AG08395 (cell line): Measurements from ENCODE around the gene HPD.

Experiments used
- DNase-seq: peaks from one replicate; pipeline ENCODE4 v3.0.0; 2012; ENCODE audit warnings: mixed read lengths, low spot score

Gene HPD

DNA sequence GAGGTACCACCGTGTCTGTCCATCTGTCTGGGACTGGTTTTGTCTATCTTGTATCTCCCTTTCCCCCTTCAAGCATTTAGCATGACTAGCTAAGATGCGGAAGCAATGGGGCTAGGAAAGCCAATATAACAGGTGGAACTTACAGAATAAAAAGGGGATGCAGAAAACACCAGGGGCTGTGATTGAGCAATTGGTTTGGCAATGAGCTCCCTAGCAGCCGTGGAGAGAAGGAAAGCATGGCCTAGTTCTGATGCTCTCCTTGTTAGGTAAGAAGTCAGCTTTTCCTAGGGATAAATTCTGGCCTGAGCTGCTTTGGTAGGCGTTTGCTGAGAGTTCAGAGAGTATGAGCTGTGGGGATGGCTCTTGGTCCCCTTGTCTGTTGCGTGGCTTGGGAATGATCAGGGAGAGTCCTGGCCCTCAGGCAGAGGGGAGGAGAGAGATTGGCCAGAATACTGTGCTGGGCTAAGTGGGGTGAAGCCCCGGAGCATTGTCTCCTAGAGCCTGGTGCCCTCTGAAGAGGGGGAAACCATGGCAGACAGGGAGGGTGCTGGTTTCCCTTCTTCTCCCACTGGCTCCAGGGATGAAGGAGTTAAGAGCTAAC is 47.7 kb downstream of the HPD start:
- DNase-seq: no peak

DNA sequence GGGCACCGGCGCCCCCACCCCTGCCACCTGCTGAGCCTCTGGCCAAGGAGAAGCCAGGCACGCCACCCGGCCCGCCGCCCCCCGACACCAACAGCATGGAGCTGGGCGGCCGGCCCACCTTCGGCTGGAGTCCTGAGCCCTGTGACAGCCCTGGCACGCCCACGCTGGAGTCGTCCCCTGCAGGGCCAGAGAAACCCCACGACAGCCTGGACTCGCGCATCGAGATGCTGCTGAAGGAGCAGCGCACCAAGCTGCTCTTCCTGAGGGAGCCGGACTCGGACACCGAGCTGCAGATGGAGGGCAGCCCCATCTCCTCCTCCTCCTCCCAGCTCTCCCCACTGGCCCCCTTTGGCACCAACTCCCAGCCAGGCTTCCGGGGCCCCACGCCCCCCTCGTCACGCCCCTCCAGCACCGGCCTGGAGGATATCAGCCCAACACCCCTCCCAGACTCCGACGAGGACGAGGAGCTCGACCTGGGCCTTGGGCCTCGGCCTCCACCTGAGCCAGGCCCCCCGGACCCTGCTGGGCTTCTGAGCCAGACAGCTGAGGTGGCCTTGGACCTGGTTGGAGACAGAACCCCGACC is 48.3 kb downstream of the HPD start:
- DNase-seq: no peak

DNA sequence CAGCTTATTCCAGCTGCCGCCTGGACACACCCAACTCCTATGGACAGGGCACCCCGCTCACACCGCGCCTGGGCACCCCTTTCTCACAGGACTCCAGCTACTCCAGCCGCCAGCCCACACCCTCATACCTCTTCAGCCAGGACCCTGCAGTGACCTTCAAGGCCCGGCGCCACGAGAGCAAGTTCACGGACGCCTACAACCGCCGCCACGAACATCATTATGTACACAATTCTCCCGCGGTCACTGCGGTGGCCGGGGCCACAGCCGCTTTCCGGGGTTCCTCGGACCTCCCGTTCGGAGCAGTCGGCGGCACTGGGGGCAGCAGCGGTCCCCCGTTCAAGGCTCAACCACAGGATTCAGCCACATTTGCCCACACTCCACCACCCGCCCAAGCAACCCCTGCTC is 48.9 kb downstream of the HPD start:
- no peak for DNase-seq

DNA sequence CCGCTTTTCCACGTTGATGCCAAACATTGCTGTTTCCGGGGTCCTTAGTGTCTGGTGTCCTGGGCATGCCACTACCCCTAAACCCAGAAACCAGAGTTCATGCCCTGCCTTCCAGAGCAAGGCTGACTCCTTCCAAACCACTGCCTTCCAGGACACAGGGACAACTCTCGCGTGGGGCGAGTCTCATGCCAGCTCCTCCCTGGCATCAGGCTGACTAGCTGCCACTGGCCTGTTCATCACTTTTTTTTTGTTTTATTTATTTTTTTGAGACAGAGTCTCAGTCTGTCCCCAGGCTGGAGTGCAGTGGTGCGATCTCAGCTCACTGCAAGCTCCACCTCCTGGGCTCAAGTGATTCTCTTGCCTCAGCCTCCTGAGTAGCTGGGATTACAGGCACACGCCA is 50.0 kb downstream of the HPD start:
- no peak for DNase-seq

DNA sequence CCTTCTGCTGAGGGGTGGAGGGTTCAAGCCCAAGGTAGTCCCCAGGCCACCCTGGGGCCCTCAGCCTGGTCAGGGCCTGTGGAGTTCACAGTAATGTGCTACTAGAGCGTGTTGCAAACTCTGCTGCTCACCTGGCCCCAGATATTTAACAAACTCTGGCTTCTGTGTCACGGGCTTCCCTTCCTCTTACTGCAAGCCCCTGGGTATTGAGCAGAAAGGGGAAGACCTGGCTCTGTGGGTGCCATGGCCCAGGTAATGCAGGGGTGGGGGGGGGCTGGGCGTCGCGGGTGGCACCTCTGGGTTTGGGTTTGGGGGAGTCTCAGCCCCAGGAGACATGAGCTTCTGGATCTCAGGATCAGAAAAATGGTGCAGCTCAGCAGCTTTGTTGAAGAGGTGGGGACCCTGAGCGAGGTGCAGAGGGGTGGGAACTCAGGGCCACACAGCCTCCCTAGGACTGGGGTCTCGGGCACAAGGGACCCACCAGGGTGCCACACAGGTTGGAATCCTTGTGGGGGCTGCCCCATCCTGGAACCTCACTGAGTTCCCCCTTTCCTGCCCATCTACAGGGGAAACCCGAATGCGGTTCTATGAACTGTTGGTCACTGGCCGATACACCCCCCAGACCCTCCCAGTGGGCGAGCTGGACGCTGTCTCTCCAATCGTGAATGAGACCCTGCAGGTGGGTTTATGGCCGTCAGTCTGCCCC is 50.9 kb downstream of the HPD start:
- DNase-seq: no peak

DNA sequence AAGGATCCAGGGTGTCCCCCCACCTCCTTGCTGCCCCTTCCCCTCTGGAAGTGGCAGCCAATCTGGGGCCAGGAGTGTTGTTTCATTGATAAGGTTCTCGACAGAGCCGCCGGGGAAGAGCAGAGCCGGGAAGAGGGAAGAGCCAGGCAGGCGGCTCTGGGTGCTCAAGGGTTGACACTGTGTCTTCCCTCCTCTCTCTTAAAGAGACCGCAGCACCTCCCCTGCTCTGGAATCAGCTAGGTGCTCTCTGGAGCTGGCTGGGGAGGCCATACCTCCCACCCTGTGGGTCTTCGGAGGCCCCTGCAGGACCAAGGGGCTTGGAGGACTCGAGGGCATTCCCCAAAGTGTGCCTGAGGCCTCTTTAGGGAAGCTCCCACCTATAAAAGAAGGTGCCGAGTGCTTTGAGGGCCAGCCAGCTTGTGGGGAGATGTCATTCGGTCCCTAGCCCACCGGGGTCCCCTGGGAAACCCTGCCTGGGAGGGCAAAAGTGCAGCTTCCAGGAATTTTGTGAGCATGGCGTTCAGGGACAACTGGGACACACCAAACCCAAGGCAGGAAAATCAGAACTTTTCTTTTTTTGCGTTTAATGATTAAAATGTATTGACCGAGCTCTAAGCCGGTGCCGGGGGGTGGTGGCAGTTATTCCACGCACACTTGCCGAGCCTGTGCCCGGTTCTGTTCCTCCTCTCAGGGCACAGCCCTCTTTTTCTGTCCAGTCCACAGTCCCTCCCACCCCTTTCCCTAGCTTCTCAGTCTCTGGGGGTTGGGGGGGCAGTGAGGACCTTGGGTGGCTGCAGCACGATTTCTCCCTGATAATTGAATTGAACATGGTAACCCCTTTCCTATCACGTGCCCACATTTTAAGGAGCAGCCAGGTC is 51.9 kb downstream of the HPD start:
- DNase-seq: peak; percentile 38

DNA sequence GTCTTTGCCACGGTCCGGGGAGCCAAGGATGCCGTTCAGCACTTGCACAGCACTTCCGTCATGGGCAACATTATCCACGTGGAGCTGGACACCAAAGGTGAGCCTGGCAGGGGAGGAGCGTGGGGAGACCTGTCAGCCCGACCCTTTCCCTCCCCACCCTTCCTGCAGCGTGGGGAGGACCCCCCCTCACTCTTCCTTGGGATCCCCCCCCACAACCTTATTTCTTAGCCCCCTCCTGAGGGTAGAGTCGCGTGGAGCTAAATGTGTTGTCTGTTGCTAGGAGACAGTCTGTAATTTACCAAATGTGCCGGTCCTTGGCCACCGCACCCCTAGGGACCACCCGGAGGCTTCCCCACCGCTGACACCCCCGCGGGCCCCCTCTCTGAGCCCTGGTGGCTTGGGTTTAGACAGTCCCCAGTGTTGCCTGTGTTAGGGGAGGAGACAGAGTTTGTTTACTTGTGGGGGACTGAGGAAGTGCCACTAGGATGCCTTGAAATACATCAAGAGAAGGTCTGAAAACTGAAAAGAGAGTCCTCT is 52.6 kb downstream of the HPD start:
- DNase-seq: no peak

DNA sequence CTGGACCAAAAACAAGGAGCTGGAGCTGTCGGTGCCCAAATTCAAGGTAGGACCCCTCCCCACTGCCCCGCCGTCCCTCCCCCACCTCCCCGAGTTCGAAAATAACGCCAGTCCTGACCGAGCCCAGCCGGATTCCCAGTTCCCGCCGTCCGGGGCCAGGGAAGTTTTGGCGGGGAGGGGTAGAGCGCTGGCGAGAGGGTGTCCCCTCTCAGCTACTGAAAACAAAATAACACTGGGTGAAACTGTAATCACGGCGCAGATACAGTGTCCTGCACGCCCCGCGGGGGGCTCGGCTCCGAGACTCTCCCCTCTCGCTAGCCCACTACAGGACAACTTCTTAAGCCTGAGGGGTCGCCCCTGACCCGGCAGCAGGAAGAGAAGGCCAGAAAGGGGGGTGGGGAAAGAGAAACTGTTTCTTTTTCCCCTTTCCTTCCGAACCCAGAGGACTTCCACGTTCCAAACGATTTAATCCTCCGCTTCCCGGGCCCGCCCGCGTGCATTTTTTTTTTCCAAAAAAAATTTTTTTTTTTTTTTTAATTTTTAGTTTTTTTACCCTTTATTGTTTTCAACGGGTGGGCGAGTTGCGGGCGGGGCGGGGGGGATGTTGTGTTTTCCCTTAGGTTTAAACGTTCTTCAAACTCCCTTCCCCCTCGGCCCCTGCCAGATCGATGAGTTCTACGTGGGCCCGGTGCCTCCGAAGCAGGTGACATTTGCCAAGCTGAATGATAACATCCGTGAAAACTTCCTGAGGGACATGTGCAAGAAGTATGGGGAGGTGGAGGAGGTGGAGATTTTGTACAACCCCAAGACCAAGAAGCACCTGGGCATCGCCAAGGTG is 53.3 kb downstream of the HPD start:
- DNase-seq: no peak

DNA sequence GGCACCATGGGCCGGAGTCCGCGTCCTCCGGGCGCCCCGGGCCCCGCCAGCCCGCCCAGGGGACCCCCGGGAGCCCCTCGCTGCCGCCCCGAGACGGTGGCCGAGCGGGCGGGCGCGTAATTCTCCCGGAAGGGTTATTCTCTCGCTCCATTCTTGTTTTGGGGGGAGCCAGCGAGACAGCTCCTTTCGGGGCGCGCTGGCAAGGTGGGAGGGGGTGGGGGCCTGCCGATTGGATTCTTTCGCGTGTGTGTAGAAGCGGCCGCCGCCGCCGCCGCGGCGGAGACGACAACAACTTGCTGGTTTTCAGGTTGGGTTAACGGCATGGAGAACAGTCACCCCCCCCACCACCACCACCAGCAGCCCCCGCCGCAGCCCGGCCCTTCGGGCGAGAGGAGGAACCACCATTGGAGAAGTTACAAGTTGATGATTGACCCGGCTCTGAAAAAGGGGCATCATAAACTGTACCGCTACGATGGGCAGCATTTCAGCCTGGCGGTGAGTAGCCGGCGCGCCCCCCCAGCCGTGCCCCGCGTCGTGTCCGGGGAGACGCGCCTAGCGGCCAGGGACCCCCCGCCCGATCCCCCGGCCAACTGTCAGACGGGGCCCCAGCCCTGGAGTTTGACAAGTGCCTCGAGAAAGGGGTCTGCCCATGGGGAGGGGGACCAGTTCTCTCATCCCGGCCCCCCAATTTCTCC is 54.1 kb downstream of the HPD start:
- no peak for DNase-seq

DNA sequence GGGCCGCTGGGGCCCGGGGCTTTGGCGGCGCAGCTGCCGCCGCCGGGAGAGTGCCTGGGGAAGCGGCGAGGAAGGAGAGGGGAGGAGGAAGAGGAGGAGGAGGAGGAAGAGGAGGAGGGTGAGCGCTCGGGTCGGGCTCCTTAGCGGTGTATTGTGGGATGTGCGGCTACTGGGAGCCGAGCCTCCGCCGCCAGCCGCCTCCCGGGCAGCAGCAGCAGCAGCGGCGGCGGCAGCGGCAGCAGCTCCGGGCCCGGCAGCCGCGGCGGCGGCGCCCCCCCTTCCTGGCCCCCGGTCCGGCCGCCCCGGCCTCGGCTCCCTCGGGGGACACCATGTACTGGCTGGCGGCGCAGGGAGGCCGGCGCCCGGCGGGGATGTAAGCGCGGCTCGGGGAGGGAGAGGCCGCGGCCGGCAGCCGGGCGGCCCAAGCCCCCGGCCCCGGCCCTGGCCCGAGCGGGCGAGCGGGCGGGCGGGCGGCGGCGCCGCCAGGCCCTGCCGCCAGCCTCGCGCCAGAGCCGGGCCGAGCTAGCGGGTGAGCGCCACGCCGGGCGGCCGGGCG is 54.7 kb downstream of the HPD start, which contains the start of gene SETD1B:
Gene SETD1B, plus strand, starts transcription at position 149 of the 556 bp plus-strand sequence. CDS start 729 bp downstream, outside the sequence.
- DNase-seq: no peak

DNA sequence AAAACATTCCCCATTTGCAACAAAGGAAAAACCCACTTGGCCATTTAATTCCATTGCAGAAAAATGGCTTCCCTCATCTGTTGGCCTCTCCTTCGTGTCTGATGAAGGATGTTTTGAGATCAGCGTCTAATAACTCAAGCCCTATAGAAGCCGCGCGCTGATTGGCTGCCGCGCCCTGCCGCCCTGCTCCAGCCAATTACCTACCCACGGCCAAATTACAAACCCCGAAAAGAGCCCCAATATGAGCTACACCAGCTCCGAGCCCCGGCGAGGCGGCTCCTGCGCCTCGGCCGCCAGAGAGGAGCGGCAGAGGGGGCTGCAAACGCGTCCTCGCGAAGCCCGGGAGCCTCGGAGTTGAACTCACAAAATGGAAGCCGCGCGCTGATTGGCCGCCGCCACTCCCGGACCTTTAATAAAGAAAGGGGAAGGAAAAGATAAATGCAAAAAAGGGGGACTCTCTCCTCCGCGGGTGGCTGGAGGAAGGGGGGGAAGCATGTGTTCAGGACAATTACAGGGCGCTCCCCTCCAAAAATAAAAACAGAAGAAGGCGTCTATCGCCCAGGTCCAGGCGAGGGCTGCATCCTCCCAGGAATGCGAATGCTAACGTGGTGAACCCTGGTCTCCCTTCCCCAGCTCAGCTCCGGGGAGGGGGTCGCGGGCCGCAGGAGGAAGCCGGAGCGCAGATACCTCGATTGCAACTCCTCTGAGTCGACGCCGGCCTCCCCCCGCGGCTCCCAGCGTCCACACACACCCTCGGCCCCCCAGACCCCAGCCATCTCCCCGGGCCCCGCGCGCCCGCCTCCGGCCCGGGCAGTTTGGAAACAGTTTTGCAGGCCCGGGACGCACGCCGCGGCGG is 55.6 kb downstream of the HPD start:
- peak; percentile 95 for DNase-seq

DNA sequence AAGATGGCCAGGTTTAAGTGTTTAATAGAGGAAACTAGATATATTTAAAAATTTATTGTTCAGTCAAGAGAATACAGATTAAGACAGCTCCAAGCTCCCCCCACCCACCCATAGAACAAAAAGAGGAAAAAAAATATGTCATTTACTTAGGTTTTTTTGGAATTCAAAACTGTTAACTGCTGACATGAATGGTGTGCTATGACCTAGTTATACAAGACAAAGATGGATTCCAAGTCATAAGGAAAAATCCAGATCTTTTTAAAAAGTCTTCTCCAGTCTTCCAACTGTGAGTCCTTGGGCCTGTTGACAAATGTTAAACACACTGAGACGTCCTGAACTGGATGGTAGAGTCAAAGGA is 56.2 kb downstream of the HPD start:
- DNase-seq: no peak

DNA sequence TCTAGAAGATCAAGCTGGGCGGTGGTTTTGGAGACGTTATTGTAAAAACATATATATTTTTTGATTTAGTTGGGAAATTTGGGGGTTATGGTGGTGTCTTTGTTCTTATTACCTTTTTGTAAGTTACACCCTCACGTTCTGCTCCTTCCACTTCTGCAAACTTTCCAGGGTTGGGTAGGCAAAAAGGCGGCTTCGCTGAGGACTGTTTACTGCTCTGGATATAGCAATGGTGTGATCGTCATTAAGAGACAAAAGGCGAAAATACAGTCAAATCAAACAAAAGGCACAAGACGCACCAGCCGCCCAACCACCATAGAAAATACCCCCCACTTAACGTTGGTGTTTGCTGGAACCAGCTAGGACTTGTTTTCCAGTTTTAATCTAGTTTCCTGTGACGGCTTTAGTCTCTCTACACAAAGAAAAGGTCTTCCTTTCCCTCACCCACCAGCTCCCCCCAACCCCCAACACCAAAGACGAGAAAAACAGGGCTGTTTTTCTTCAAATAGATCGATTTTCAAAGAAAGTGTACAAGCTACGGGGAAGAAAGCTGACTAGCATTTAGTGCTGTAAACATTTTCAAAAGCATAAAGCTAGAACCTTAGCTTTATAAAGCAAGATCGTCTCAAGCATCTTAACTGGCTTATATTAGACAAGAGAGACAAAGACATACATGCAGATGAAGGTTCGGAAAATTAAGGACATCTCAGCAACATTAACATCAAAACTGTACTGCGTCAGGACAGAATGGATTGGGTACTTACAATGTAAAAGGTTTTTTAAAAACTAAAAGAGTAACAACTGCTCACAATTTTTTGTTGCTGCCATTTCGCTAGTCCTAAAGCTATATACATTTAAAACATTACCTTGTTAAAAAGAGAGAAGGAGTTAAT is 56.8 kb downstream of the HPD start:
- DNase-seq: no peak

DNA sequence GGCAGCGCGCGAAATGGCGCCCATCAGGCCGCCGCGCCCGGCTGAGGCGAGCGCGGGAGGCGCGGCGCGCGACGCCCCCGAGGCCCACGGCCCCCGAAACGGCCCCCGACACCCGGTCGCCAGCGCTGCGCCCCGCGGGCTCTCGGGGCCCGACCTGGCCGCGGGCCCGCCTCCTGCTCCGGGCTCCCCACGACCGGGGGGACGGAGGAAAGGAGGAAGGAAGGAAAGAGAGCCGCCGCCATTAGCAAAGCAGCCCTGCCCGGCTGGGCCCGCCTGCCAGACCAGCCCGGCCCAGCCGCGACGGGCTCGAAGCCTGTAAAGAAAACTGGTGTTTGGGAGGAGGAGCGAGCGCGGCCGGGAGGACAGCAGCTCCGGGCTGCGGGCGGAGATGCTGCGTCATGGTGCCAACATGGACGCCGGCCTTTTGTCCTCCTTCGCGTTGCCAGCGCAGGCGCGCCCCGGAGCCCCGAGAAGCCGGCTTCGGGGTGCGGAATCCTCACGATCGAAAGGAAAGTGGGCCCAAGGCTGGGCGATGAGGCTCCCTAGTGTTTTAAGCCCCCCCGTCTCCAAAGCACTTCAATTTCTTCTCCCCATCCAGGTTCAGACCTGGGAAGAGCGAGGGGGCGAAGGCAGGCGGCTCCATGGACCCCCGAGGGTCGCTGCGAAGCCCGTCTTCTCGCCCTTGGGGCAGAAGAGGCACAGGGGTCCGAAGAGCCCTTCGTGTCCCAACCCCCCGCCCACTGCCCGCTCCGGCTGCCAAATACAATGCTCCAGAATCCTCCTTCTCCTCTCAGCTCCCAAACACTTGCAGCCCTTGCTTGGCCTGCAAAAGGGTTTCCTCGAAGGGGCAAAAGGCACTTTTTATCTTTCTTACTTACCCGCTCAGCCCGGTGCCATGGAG is 57.7 kb downstream of the HPD start:
- peak; percentile 65 for DNase-seq

DNA sequence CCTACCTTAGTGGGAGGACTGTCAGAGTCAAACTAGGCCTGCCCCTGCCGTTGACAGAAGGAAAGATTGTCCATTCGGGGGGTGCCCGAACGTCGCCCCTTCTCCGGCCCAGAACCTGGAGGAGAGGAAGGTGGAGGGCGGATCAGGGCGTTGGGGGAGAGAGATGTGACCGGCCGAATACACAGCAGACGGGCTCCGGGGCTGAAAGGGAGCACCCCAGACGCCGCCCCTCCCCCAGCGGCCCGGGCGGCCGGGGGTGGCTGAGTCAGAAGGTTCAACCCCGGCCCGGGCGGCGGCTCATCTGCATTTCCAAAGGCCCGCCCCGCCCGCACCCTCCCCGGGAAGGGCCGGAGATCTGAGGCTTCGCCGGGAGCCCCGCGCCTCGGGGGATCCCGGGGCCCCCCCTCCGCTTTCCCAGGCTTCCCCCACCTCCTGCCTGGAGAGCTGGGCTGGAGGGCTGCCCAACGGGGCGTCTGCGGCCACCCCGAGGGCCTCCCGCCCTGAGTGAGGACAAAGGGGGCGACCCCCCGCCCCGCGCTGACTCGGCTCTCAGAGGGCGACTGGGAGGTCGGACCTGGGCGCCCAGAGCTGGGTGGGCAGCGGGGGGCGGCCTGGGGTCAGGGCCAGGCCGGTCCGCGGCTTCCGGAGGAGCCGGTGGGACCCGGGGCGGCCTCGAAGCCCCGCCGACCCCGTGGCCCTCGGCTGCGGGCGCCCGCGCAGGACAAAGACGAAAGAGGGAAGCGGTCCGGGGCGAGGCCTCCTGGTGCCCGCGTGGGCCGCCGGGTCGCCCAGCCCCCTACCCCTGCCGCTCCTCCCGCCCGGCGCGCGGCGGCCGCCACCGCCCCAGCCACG is 58.6 kb downstream of the HPD start:
- DNase-seq: peak; percentile 89

DNA sequence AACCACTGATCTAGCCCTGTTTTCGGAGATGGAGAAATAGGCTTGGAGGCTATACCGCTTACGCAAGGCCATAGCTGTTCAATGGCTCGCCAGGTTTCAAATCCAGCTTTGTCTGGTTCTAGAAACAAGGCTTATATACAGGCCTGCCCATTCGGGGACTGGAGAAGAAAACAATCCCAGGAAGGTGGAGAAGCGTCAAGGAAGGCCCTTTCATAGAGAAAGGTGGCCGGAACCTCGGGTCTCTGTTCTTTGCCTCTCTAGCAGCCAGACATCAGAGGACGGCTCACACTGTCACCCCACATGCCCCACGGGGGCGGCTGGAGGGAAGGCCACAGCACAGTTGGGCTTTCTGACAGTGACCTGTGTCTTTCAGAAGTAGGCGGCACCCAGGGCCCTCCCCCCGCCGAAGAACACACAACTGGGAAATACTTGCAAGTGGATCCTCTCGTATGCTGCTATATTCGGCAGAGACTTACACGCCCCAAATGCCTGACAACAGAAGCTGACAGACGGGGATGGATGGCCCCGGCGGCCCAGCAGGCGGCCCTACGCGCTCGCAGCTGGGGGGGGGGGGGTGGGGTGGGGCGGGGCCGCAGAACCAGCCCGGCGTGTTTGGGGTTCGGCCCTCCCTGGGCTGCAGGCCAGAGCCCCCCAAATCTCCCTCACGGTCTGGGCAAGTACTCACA is 59.4 kb downstream of the HPD start:
- peak; percentile 80 for DNase-seq
